HepG2 (cell line): Measurements from ENCODE around the gene B3GAT3. TPM values are rescaled to one million over a fixed set of nuclear protein-coding genes. Genes with fewer than 3 reads are reported as not detected.
A peak's percentile ranks its signal among the peaks of the same experiment; 100 is the strongest.

ENCODE experiments used
- ATAC-seq: fragments of 200-7000 bp; cut with Tn5 transposase; 3 replicates; pipeline ENCODE4 v1.9.1; 2020; ENCODE audit warnings: mild to moderate bottlenecking, moderate library complexity
- BruUV-seq: library from RNA; stranded (reverse); fragments of 400-500 nt; replicated peaks from 2 replicates; lab custom pipeline; 2021; lab: Mats Ljungman, UMichigan
- CTCF ChIA-PET: fragments of 300-600 bp; formaldehyde crosslinking; extraction: SDS; loops from one replicate; lab custom pipeline; 2021; ENCODE audit warnings: low total read pairs, inconsistent platforms, low intra/inter-chr PET ratio; lab: Yijun Ruan, JAX
- POLR2A ChIA-PET: fragments of 350-600 bp; sonication (Branson Sonifier 250); formaldehyde crosslinking; loops from one replicate; lab custom pipeline; 2020; ENCODE audit warnings: antibody characterized with exemption, inconsistent platforms; lab: Yijun Ruan, JAX
- DNase-seq: peaks from one replicate; pipeline ENCODE4 v3.0.0-alpha.2; 2015; ENCODE audit warnings: low spot score
- FAIRE-seq: peaks from 3 replicates; lab custom pipeline; 2011; peaks lifted over from hg19 to GRCh38; lab: Jason Lieb, UNC
- H2AFZ ChIP-seq: one replicate; pipeline ENCODE4 v1.6.1; 2011; ENCODE audit warnings: low read length, inconsistent platforms
- H3K27ac ChIP-seq: fragments of 300-600 bp; 3 replicates; pipeline ENCODE4 v1.8.0; 2011; ENCODE audit warnings: mixed run types, mild to moderate bottlenecking, mixed read lengths, low read length, inconsistent platforms; ENCODE audit not compliant: insufficient read depth; ENCODE audit errors: extremely low read length
- H3K27me3 ChIP-seq, 2 experiments: fragments of 200-600 bp in 1 of 2; 2 replicates in 1 of 2; 3 replicates in 1 of 2; pipeline versions ENCODE4 v1.6.0 to v1.8.0; 2011; ENCODE audit warnings: low read length in 2 of 2, mild to moderate bottlenecking in 2 of 2, moderate library complexity in 2 of 2, inconsistent platforms in 1 of 2; ENCODE audit not compliant: insufficient read depth in 2 of 2, control insufficient read depth in 1 of 2
- H3K36me3 ChIP-seq, 2 experiments: fragments of 200-600 bp in 1 of 2; replicated peaks in 1 of 2; 2 replicates in 1 of 2; 3 replicates in 1 of 2; pipeline versions ENCODE4 v1.5.1 to v1.8.0; 2011; ENCODE audit warnings: low read length in 2 of 2, inconsistent platforms in 1 of 2; ENCODE audit not compliant: insufficient read depth in 2 of 2, control insufficient read depth in 1 of 2
- H3K4me1 ChIP-seq: 2 replicates; pipeline ENCODE4 v1.5.1; 2012; ENCODE audit warnings: low read length, inconsistent platforms; ENCODE audit not compliant: insufficient read depth
- H3K4me2 ChIP-seq: 2 replicates; pipeline ENCODE4 v1.6.0; 2011; ENCODE audit warnings: low read depth, low read length, inconsistent platforms
- H3K4me3 ChIP-seq, 3 experiments: fragments of 200-600 bp in 1 of 3; sonication (generic), shearing (Covaris generic) in 1 of 3; replicated peaks in 1 of 3; 2 replicates each; pipeline ENCODE4 v1.5.1; 2011 to 2016; ENCODE audit warnings: low read length in 3 of 3, inconsistent platforms in 2 of 3, low read depth in 2 of 3, mild to moderate bottlenecking in 2 of 3, control low read depth in 1 of 3, mixed read lengths in 1 of 3; ENCODE audit not compliant: insufficient read depth in 1 of 3
- H3K79me2 ChIP-seq: one replicate; pipeline ENCODE4 v1.6.1; 2011; ENCODE audit warnings: low read length, inconsistent platforms; ENCODE audit not compliant: insufficient read depth
- H3K9ac ChIP-seq: 2 replicates; pipeline ENCODE4 v1.6.0; 2011; ENCODE audit warnings: mild to moderate bottlenecking, low read depth, low read length, inconsistent platforms; ENCODE audit not compliant: insufficient read depth
- H3K9me3 ChIP-seq: 2 replicates; pipeline ENCODE4 v1.5.1; 2012; ENCODE audit warnings: mild to moderate bottlenecking, low read length
- H4K20me1 ChIP-seq: 2 replicates; pipeline ENCODE4 v1.6.0; 2011; ENCODE audit warnings: inconsistent platforms, mild to moderate bottlenecking, low read length, moderate library complexity; ENCODE audit not compliant: insufficient read depth
- EP300 ChIP-seq, 3 experiments: sonication (generic) in 1 of 3; formaldehyde crosslinking in 1 of 3; IDR thresholded peaks; 2 replicates each; pipeline versions ENCODE4 v1.5.1 to v1.6.1; 2011 to 2020; ENCODE audit warnings: low read depth in 2 of 3, low read length in 2 of 3, borderline replicate concordance in 1 of 3, improper control_type of control experiment in 1 of 3, mild to moderate bottlenecking in 1 of 3, missing genetic modification reagents in 1 of 3, moderate library complexity in 1 of 3
- KDM5A ChIP-seq: fragments of 200-600 bp; sonication (generic); IDR thresholded peaks from 2 replicates; pipeline ENCODE4 v1.7.0; 2018; ENCODE audit warnings: antibody characterized with exemption, mild to moderate bottlenecking, low read length, borderline replicate concordance
- MED8 ChIP-seq: sonication (generic); formaldehyde crosslinking; IDR thresholded peaks from 2 replicates; pipeline ENCODE4 v1.8.1; 2023; ENCODE audit warnings: mild to moderate bottlenecking, missing genetic modification reagents; ENCODE audit not compliant: insufficient replicate concordance
- NFIB ChIP-seq: sonication (generic); formaldehyde crosslinking; IDR thresholded peaks from 2 replicates; pipeline ENCODE4 v1.9.0; 2021; ENCODE audit warnings: missing genetic modification reagents, mild to moderate bottlenecking, borderline replicate concordance
- RFXAP ChIP-seq: sonication (generic); formaldehyde crosslinking; IDR thresholded peaks from 2 replicates; pipeline ENCODE4 v1.4.0; 2020; ENCODE audit warnings: missing genetic modification reagents, borderline replicate concordance
- ZNF251 ChIP-seq: sonication (generic); formaldehyde crosslinking; IDR thresholded peaks from 2 replicates; pipeline ENCODE4 v1.9.0; 2021; ENCODE audit warnings: mild to moderate bottlenecking, missing genetic modification reagents
- ZNF563 ChIP-seq: sonication (generic); formaldehyde crosslinking; IDR thresholded peaks from 2 replicates; pipeline ENCODE4 v1.8.0; 2022; ENCODE audit warnings: mild to moderate bottlenecking, moderate library complexity, missing genetic modification reagents
- ZSCAN9 ChIP-seq: IDR thresholded peaks from 2 replicates; pipeline ENCODE4 v1.6.1; 2016; ENCODE audit warnings: borderline replicate concordance
- WGBS: methylation state at CpG from one replicate; pipeline ENCODE4 v1.1.6; 2017; ENCODE audit warnings: low lambda C conversion rate; 5-methylcytosine and 5-hydroxymethylcytosine counted together
- in situ Hi-C: cut with HindIII; loops from 2 replicates; pipeline ENCODE4 v1.10.0; 2017; ENCODE audit warnings: low pct_unique_long_range_greater_than_20kb; ENCODE audit not compliant: extremely low pct_ligation_motif_present
- intact Hi-C: fragments of 100-400 bp; cut with micrococcal nuclease; formaldehyde crosslinking; loops from one replicate; pipeline ENCODE4 v1.10.0; 2022; ENCODE audit not compliant: unreplicated experiment
- polyA plus RNA-seq, 8 experiments: library from polyadenylated mRNA; depleted of rRNA in 3 of 8; stranded (reverse) in 7 of 8; unstranded in 1 of 8; fragments of >200 nt; fragmentation: Illumina TruSeq in 4 of 8; extraction: Trizol in 4 of 8; gene quantifications; 2 replicates each; pipeline versions ENCODE4 v1.2.1 to v1.2.3, GENCODE V29; 2011 to 2016; ENCODE audit warnings: low read depth in 4 of 8, missing spikeins in 1 of 8, mixed read lengths in 1 of 8; ENCODE audit not compliant: insufficient read depth in 1 of 8
- total RNA-seq, 5 experiments: library from RNA; depleted of rRNA; stranded (reverse); fragments of >200 nt; fragmentation: Illumina TruSeq; extraction: Trizol; gene quantifications; 2 replicates each; pipeline ENCODE4 v1.2.3, GENCODE V29; 2016; ENCODE audit warnings: low read depth in 1 of 5
- TF ChIP-seq, protein P1 (sequence below): sonication (generic); formaldehyde crosslinking; IDR thresholded peaks from 2 replicates; pipeline ENCODE4 v1.4.0; 2020; ENCODE audit warnings: missing genetic modification reagents, borderline replicate concordance
- TF ChIP-seq, protein P2 (sequence below): sonication (generic); formaldehyde crosslinking; IDR thresholded peaks from 2 replicates; pipeline ENCODE4 v1.4.0; 2020; ENCODE audit warnings: missing genetic modification reagents

The B3GAT3 gene
- total and polyA plus RNA-seq, 2 of the 13 experiments (the other 11 are each of a cell fraction or from before 2014, with no cell fraction given) = 21.3 to 26.1 TPM

DNA sequence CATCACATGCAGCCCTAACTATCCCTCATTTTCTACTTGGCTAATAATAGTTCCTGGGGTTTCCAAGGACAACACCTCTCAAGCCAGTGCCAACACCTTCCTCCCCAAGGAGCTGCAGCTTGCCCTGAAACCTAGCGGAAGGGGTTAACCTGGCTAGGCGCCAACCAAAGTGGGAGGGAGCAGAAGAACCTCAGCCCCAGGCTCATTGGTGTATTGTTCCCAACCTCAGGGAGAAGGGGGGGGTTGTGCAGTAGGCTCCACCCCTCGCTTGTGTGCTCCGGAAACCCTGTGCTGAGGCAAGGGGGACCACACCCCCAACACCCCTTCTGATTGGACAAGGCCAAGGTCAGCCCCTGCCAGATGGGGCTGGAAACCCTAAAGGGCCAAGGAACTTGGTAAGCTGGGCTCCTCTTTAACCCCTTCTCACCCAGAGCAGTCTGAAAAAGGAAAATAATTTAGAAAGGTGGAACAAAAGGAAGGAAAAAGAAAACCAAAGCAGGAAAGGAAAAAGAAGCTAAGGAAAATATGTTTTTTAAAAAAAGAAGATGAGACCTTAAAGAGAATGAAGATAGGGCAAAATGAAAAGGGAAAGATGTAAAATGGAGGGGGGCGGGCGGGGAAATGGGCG is 22.6 kb downstream of the B3GAT3 start (continued):
- TF ChIP-seq, protein P1, sequence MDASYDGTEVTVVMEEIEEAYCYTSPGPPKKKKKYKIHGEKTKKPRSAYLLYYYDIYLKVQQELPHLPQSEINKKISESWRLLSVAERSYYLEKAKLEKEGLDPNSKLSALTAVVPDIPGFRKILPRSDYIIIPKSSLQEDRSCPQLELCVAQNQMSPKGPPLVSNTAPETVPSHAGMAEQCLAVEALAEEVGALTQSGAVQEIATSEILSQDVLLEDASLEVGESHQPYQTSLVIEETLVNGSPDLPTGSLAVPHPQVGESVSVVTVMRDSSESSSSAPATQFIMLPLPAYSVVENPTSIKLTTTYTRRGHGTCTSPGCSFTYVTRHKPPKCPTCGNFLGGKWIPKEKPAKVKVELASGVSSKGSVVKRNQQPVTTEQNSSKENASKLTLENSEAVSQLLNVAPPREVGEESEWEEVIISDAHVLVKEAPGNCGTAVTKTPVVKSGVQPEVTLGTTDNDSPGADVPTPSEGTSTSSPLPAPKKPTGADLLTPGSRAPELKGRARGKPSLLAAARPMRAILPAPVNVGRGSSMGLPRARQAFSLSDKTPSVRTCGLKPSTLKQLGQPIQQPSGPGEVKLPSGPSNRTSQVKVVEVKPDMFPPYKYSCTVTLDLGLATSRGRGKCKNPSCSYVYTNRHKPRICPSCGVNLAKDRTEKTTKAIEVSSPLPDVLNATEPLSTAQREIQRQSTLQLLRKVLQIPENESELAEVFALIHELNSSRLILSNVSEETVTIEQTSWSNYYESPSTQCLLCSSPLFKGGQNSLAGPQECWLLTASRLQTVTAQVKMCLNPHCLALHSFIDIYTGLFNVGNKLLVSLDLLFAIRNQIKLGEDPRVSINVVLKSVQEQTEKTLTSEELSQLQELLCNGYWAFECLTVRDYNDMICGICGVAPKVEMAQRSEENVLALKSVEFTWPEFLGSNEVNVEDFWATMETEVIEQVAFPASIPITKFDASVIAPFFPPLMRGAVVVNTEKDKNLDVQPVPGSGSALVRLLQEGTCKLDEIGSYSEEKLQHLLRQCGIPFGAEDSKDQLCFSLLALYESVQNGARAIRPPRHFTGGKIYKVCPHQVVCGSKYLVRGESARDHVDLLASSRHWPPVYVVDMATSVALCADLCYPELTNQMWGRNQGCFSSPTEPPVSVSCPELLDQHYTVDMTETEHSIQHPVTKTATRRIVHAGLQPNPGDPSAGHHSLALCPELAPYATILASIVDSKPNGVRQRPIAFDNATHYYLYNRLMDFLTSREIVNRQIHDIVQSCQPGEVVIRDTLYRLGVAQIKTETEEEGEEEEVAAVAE (CRISPR knock-in tag) = peak; percentile 88; the same call in 1 of the 2 replicates

DNA sequence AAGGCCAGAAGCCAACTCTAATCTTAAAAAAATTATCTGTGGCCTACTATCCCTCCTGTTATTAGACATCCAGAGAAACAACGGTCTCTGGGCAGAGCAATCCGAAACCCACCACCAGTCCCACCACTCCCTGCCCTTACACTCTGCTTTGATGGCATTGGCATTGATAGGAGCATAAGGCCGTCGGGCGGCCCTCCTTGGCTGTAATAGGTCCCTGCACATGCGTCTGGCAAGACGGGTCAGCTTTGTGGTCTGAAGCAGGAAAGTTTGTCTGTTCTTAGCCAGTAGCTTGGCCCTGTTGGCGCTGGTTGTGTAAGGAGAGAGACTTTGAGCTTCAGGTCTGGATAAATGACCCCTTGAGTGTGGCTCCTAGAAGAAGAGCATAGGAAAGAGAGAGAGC is 26.7 kb downstream of the B3GAT3 start:
- peaks cover 29 to 42% of the 10 kb centered on the region in 2 experiments for H3K36me3 ChIP-seq
- DNase-seq (no peak), ATAC-seq (no peak), FAIRE-seq (no peak)
- H3K27me3 ChIP-seq = no peaks in the 10 kb centered on the region; a peak in 1 of 5 replicates
- BruUV-seq = no TSS peak
- H2AFZ ChIP-seq = no peak overlapping the region
- H3K79me2 ChIP-seq = peaks cover 28% of the 10 kb centered on the region
- 97% methylated on average over 8 of the region's 8 CpGs for WGBS
- H3K4me2 ChIP-seq = no peak overlapping the region
- no peak overlapping the region for H3K9ac ChIP-seq
- H4K20me1 ChIP-seq = no peaks in the 10 kb centered on the region
- no peak overlapping the region for H3K27ac ChIP-seq
- no peaks in the 10 kb centered on the region for H3K9me3 ChIP-seq
- H3K4me1 ChIP-seq = peaks cover 37% of the 10 kb centered on the region
- in situ Hi-C loops = no loop called here
- CTCF ChIA-PET = no interaction called here
- POLR2A ChIA-PET = interaction anchor here (1.9 kb wide), 1 partner anchor 17 kb away, joined by 5 read pairs; no protein-coding TSS in a partner anchor
- intact Hi-C loops = no loop called here
- H3K4me3 ChIP-seq = no peak overlapping the region
- TF ChIP-seq NFIB (CRISPR knock-in tag) (no peak), ZNF563 (no peak), ZSCAN9 (CRISPR knock-in tag) (no peak), RFXAP (CRISPR knock-in tag) (no peak), KDM5A (no peak), EP300 (IDR thresholded peaks at IDR 0.05; ENCODE audit: low read depth in 2 of 2, low read length in 2 of 2) (no peak), EP300 (CRISPR knock-in tag; IDR thresholded peaks at IDR 0.05; ENCODE audit: borderline replicate concordance) (no peak), ZNF251 (CRISPR knock-in tag) (no peak), MED8 (CRISPR knock-in tag) (no peak)
- TF ChIP-seq, protein P2, sequence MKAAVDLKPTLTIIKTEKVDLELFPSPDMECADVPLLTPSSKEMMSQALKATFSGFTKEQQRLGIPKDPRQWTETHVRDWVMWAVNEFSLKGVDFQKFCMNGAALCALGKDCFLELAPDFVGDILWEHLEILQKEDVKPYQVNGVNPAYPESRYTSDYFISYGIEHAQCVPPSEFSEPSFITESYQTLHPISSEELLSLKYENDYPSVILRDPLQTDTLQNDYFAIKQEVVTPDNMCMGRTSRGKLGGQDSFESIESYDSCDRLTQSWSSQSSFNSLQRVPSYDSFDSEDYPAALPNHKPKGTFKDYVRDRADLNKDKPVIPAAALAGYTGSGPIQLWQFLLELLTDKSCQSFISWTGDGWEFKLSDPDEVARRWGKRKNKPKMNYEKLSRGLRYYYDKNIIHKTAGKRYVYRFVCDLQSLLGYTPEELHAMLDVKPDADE (CRISPR knock-in tag) = no peak
